Uterus (tissue), 4 donors: ENCODE results near the gene TRIM41. TPM values are rescaled to one million over a fixed set of nuclear protein-coding genes. Genes with fewer than 3 reads are reported as not detected.

Source experiments
- DNase-seq, 2 donors: peaks; one replicate each; pipeline ENCODE4 v3.0.0-alpha.2; 2019 to 2020
- H3K27ac ChIP-seq, 2 donors: fragments of 200-600 bp; sonication (generic); 1 replicate in 1 of 2; 2 replicates in 1 of 2; pipeline ENCODE4 v1.5.1; 2016 to 2018
- H3K27me3 ChIP-seq, 2 donors: fragments of 200-600 bp; sonication (generic); one replicate each; pipeline ENCODE4 v1.5.1; 2018 to 2019; ENCODE audit warnings: control low read depth in 1 of 2
- H3K36me3 ChIP-seq, 2 donors: fragments of 200-600 bp; sonication (generic); one replicate each; pipeline ENCODE4 v1.5.1; 2019; ENCODE audit warnings: control low read depth in 1 of 2
- H3K4me1 ChIP-seq, 2 donors: fragments of 200-600 bp; sonication (generic); one replicate each; pipeline ENCODE4 v1.5.1; 2018 to 2019; ENCODE audit warnings: control low read depth in 1 of 2
- H3K4me3 ChIP-seq, 2 donors: fragments of 200-600 bp; sonication (generic); 1 replicate in 1 of 2; 2 replicates in 1 of 2; pipeline ENCODE4 v1.5.1; 2018 to 2019; ENCODE audit warnings: mild to moderate bottlenecking in 1 of 2
- H3K9me3 ChIP-seq, 2 donors: fragments of 200-600 bp; sonication (generic); one replicate each; pipeline ENCODE4 v1.5.1; 2019; ENCODE audit warnings: control low read depth in 1 of 2
- CTCF ChIP-seq, 4 experiments: fragments of 200-600 bp in 2 of 4; fragments of 450-650 bp in 2 of 4; sonication (generic) in 2 of 4; IDR thresholded peaks; one replicate each; pipeline ENCODE4 v1.5.1; 2016 to 2019; ENCODE audit warnings: antibody characterized with exemption in 4 of 4, mild to moderate bottlenecking in 2 of 4, moderate library complexity in 1 of 4
- POLR2A ChIP-seq, 2 donors: fragments of 450-650 bp; IDR thresholded peaks; one replicate each; pipeline ENCODE4 v1.6.1; 2016; ENCODE audit warnings: antibody characterized with exemption in 2 of 2, mild to moderate bottlenecking in 1 of 2, moderate library complexity in 1 of 2
- intact Hi-C: fragments of 100-400 bp; cut with DNase I; formaldehyde crosslinking; loops from one replicate; pipeline ENCODE4 v1.15.1; 2023; ENCODE audit warnings: low total_unique reads
- total RNA-seq, 4 donors: library from RNA; depleted of rRNA in 3 of 4; stranded (reverse); fragments of >200 nt in 3 of 4; gene quantifications; one replicate each; pipeline versions ENCODE4 v1.1.0 to v1.2.4, GENCODE V29; 2014 to 2023
- donor health status: DM: yes; HTN: yes; CAD: no.

The TRIM41 gene
- total RNA-seq, 4 donors from 2014 or later = 4.7 to 18.8 (median 12.2) TPM

GRCh38 chr5:181246276-181247049, 23.4 kb downstream of the TRIM41 start:
- peak overlapping the region; percentile 58 to 74 for H3K4me3 ChIP-seq
- peaks cover 0 to 23% of the 10 kb centered on the region in 2 donors for H3K4me1 ChIP-seq
- no peaks in the 10 kb centered on the region for H3K27me3 ChIP-seq
- peak; percentile 90 to 91 for DNase-seq
- no peaks in the 10 kb centered on the region for H3K36me3 ChIP-seq
- H3K27ac ChIP-seq = peak overlapping the region; percentile 89 to 96
- TF ChIP-seq CTCF (IDR thresholded peaks at IDR 0.05) (no peak), POLR2A (IDR thresholded peaks at IDR 0.05) (peak; percentile 57 to 71)
- intact Hi-C loops = no loop called here
- H3K9me3 ChIP-seq = no peaks in the 10 kb centered on the region

GRCh38 chr5:181248277-181248676, 25.2 kb downstream of the TRIM41 start:
- no peak for DNase-seq
- TF ChIP-seq CTCF (IDR thresholded peaks at IDR 0.05) = no peak
- TF ChIP-seq POLR2A (IDR thresholded peaks at IDR 0.05) = no peak
- Histone ChIP-seq H3K4me1 (peaks cover 0 to 19% of the 10 kb centered on the region in 2 donors), H3K4me3 (peak overlapping the region; percentile 58 to 74), H3K27ac (peak overlapping the region; percentile 89 to 96), H3K27me3 (no peaks in the 10 kb centered on the region), H3K9me3 (no peaks in the 10 kb centered on the region), H3K36me3 (no peaks in the 10 kb centered on the region)
- intact Hi-C loops = no loop called here

- Histone ChIP-seq H3K4me1 (peaks cover 7 to 25% of the 10 kb centered on the region in 2 donors), H3K27ac (no peak overlapping the region), H3K27me3 (no peaks in the 10 kb centered on the region), H3K36me3 (no peaks in the 10 kb centered on the region), H3K9me3 (no peaks in the 10 kb centered on the region), H3K4me3 (no peak overlapping the region)
- intact Hi-C loops = no loop called here
- TF ChIP-seq POLR2A (IDR thresholded peaks at IDR 0.05) (no peak), CTCF (IDR thresholded peaks at IDR 0.05) (no peak)
- no peak for DNase-seq
These were observed 32.2 kb downstream of the TRIM41 start for GRCh38 chr5:181255276-181255675.

- Histone ChIP-seq H3K27me3 (no peaks in the 10 kb centered on the region), H3K36me3 (no peaks in the 10 kb centered on the region), H3K9me3 (no peaks in the 10 kb centered on the region), H3K27ac (no peak overlapping the region), H3K4me1 (peaks cover 7 to 25% of the 10 kb centered on the region in 2 donors), H3K4me3 (no peak overlapping the region)
- DNase-seq = no peak
- TF ChIP-seq CTCF (IDR thresholded peaks at IDR 0.05) (no peak), POLR2A (IDR thresholded peaks at IDR 0.05) (no peak)
- intact Hi-C loops = no loop called here
These were observed 32.9 kb downstream of the TRIM41 start for GRCh38 chr5:181255836-181256578.

GRCh38 chr5:181258576-181258975, 35.5 kb downstream of the TRIM41 start:
- DNase-seq = no peak
- Histone ChIP-seq H3K27me3 (no peaks in the 10 kb centered on the region), H3K27ac (no peak overlapping the region), H3K4me3 (no peak overlapping the region), H3K36me3 (no peaks in the 10 kb centered on the region), H3K4me1 (peaks cover 11 to 13% of the 10 kb centered on the region in 2 donors), H3K9me3 (no peaks in the 10 kb centered on the region)
- intact Hi-C loops = no loop called here
- TF ChIP-seq CTCF (IDR thresholded peaks at IDR 0.05) = no peak
- no peak for TF ChIP-seq POLR2A (IDR thresholded peaks at IDR 0.05)
